A549 (cell line): Measurements from ENCODE around the gene GCK.

ENCODE experiments used
- CBX2 ChIP-seq: fragments of 200-600 bp; sonication (generic); IDR thresholded peaks from 2 replicates; pipeline ENCODE4 v1.6.1; 2016; ENCODE audit warnings: low read depth, mild to moderate bottlenecking, borderline replicate concordance
- CHD4 ChIP-seq: fragments of 200-600 bp; sonication (generic); IDR thresholded peaks from 2 replicates; pipeline ENCODE4 v1.6.1; 2016; ENCODE audit warnings: antibody characterized with exemption, mild to moderate bottlenecking, borderline replicate concordance
- CTCF ChIP-seq: fragments of >200 bp; sonication (Bioruptor Twin); formaldehyde crosslinking; IDR thresholded peaks from 3 replicates; pipeline ENCODE4 v1.5.1; 2016
- E2F6 ChIP-seq: IDR thresholded peaks from 2 replicates; pipeline ENCODE4 v1.6.1; 2012; ENCODE audit warnings: low read depth, borderline replicate concordance
- JUN ChIP-seq, 2 experiments: fragments of >200 bp; sonication (Bioruptor Twin); formaldehyde crosslinking; IDR thresholded peaks; 2 replicates in 1 of 2; 3 replicates in 1 of 2; pipeline ENCODE4 v1.6.1; 2016 to 2017
- MAX ChIP-seq: IDR thresholded peaks from 2 replicates; pipeline ENCODE4 v1.6.1; 2012
- POLR2AphosphoS2 ChIP-seq: conservative IDR thresholded peaks from 2 replicates; pipeline ENCODE4 v1.6.1; 2012; ENCODE audit warnings: low read length, improper control_type of control experiment, inconsistent platforms
- SREBF2 ChIP-seq: fragments of 450-650 bp; IDR thresholded peaks from 2 replicates; pipeline ENCODE4 v1.6.1; 2014; ENCODE audit warnings: mild to moderate bottlenecking, moderate library complexity

GRCh38 chr7:44217223-44217714, 28.0 kb upstream of the GCK start:
- TF ChIP-seq CTCF = no peak
- TF ChIP-seq SREBF2 = no peak
- TF ChIP-seq JUN (IDR thresholded peaks at IDR 0.05) = no peak
- TF ChIP-seq POLR2AphosphoS2 = no peak
- no peak for TF ChIP-seq MAX
- no peak for TF ChIP-seq E2F6
- no peak for TF ChIP-seq CBX2
- TF ChIP-seq CHD4 = no peak
